Astrocyte of the hippocampus (primary cell): ENCODE data around the gene FBRSL1.

Experiments used
- DNase-seq: peaks from one replicate; pipeline ENCODE4 v3.0.0; 2011; ENCODE audit warnings: low read depth, low spot score

Gene FBRSL1

DNA sequence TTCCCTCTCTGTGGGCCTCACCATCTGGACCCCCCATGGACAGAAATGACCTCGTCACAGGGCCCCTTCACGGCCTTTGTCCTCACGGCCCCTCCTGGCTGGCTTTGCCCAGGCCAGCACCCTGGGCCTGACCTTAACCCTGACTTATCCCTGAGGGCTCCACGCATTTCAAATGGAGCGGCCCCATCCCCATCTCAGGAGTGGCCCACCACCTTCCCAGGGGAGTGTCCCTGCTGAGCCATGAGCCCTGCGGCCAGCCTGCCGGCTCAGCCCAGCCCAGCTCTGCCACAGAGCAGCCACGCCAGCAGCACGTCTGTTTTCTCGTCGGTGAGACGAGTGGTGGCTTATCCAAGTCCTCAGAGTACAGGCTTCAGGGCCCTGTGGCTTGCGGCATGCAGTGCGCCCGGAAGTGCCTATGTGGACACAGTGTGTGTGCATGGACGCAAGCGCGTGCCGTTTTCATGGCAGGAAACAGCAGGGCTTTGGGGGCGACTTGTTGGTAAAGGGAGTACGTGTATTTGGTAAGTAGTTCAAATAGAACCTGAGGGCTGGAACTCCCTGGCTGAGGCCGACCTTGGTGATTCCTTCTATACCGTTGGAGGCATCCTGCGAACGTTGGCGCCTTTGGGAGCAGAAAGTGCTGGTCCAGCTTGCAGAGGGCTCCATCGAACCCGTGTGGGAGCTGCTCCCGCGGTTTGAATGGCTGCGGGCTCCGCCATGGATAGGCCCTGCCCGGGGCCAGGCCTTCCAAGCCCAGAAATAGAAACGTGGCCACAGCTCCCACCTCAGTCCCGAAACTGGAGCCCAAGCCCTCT, 68.3 kb downstream of the FBRSL1 start:
- no peak for DNase-seq

DNA sequence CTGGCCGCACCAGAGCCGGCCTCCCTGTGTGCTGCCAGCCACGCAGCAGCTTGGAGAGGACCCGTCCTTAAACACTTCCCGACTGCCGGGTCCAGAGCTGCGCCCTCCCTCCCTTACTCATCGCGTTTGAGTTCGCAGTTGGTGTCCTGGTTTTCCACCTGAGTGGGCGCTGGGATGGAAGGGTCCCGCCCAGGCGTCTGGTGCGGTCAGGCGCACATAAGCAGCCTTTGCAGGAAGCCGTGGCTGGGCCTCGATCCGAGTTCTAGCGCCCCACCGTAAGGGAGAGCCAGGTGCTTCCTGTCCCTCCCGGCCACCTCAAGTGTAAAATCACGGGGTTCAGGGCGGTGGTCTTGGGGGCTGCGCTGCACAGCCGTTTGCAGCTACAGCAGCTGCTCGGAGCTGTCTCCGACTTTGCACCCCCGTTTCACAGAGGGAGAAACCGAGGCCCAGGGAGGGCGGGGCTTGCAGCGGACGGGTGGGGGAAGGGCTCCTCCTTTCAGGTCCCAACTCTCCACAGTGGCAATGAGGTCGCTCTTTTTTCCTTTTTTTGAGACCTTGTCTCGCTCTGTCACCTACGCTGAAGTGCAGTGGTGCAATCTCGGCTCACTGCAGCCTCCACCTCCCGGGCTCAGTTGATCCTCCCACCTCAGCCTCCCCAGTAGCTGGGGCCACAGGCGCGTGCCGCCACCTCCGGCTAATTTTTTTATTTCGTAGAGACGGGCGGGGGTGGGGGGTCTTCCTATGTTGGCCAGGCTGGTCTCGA, 69.1 kb downstream of the FBRSL1 start:
- DNase-seq = peak; percentile 34

DNA sequence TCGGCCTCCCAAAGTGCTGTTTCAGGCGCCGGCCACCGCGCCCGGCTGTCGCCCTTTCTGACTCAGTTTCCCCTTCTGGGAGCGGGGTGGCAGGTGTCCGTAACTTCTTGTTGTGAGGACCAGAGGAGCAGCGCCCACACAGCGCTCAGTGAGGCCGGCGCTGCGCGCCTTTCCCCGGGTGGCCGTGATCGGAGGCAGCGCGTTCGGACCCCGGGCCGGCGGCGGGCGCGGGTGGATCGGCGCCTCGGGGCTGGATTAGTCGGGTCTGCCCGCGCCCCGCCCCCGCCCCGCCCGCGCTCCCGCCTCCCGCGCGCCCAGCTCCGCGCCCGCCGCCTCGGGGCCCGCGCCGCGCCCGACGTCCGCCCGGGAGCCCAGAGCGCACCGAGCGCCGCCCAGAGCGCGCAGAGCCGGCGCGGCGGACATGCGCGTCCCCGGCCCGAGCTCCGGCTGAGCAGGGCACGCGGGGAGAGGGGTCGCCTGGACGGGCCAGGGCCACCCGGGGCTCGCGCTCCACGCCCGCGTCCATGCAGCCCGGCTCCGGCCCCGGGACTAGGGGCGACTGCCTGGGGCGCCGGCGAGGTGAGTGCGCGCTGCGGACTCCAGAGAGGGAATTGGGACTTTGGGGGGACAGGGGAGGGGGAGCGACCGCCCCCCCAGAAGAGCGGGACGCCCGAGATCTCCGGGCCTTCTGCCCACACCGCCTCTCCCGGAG, 69.9 kb downstream of the FBRSL1 start:
- peak; percentile 89 for DNase-seq

DNA sequence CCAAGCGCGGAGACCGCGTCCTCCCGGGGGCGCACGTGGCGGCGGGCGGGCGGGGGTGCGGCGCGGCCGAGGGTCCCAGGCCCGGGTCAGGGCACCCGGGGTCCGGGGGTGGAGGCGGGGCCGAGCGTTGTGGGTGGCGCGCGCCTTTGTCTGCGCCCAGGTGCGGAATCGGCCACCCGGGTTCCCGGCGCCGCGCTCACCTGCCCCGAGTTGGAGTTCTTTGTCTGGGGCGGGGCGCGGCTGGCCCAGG, 70.3 kb downstream of the FBRSL1 start:
- DNase-seq = no peak

DNA sequence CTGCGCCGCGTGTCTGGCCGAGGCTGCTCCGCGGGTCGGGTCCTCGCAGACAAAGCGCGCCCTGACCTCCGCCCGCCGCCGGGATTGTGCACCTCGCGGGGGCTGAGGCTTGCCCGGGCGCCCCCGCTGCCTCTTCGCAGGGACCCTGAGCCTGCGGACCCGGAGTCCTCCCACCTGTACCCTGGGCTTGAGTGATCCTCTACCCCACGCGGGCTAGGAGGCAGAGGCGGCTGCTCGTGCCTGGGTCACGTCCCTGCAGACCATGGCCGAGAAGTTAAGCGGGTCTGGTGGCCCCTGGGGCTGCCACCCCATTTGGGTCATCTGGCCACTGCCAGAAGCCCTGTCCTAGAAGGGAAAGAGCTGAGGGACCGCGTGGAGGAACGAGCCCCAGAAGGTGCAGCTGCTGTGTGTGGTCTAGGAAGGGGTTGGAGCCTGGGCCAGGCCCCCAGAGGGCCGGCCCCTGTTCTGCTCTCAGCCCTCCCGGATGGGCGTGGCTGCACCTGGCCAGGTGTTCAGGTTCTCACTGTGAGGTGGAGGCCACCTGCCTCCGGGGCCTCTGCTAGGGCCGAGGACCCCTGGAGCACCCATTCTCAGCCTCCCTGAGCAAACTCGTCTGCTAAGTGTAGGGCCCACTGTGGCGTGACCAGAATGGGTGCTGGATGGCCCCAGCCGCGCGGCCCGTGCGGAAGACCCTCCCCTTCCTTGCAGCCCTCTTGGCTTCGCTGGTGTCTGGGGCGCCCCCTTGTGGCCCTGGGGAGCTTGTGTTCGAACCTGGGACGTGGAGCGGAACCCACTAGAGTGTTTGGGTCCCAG, 70.9 kb downstream of the FBRSL1 start:
- peak; percentile 82 for DNase-seq
